Adipose tissue (tissue), 3 donors: ENCODE measurements around the gene CEP104. TPM values are rescaled to one million over a fixed set of nuclear protein-coding genes. Genes with fewer than 3 reads are reported as not detected.

Experiments
- H3K27ac ChIP-seq: one replicate; pipeline ENCODE4 v1.5.1; 2013; ENCODE audit warnings: low read depth, low read length
- WGBS, 3 donors: extraction: QIAGEN DNeasy Blood & Tissue Kit; methylation state at CpG; one replicate each; pipeline ENCODE4 v1.1.7; 2013; 5-methylcytosine and 5-hydroxymethylcytosine counted together
- polyA plus RNA-seq, 3 donors: library from polyadenylated mRNA; stranded (reverse); fragments of 200-250 nt; gene quantifications; one replicate each; pipeline ENCODE4 v1.2.3, GENCODE V29; 2013
- donor health status: healthy with polysubstance abuse.
- donor health status: Bipolar disorder and iron deficiency.
- donor health status: healthy.

CEP104 gene
- polyA plus RNA-seq, 3 donors: 7.4 to 10.3 (median 8.5) TPM

- no peak overlapping the region for H3K27ac ChIP-seq
- 93 to 98% (median 97%) methylated on average over 4 of the region's 4 CpGs for WGBS, 3 donors
Measured at GRCh38 chr1:3895951-3896325, 38.9 kb upstream of the CEP104 start.

GRCh38 chr1:3895279-3895950 lies 38.4 kb upstream of the CEP104 start:
- WGBS, 3 donors: 90 to 97% (median 94%) methylated on average over 13 of the region's 13 CpGs
- no peak overlapping the region for H3K27ac ChIP-seq

- no peak overlapping the region for H3K27ac ChIP-seq
- WGBS, 3 donors: 93 to 95% (median 93%) methylated on average over 17 of the region's 17 CpGs
Measured at GRCh38 chr1:3894626-3895278, 37.7 kb upstream of the CEP104 start.

- no peak overlapping the region for H3K27ac ChIP-seq
- WGBS, 3 donors: 80 to 83% (median 82%) methylated on average over 5 of the region's 5 CpGs
Measured at GRCh38 chr1:3893190-3893589, 36.2 kb upstream of the CEP104 start.

- 73 to 83% (median 76%) methylated on average over 14 of the region's 14 CpGs for WGBS, 3 donors
- H3K27ac ChIP-seq: no peak overlapping the region
Measured at GRCh38 chr1:3892748-3893147, 35.7 kb upstream of the CEP104 start.

- 78 to 90% (median 83%) methylated on average over 17 of the region's 17 CpGs for WGBS, 3 donors
- H3K27ac ChIP-seq: no peak overlapping the region
Measured at GRCh38 chr1:3891329-3891865, 34.4 kb upstream of the CEP104 start.

- no peak overlapping the region for H3K27ac ChIP-seq
- 67 to 78% (median 74%) methylated on average over 26 of the region's 26 CpGs for WGBS, 3 donors
Measured at GRCh38 chr1:3890389-3891328, 33.6 kb upstream of the CEP104 start.

GRCh38 chr1:3889936-3890335 lies 32.9 kb upstream of the CEP104 start:
- H3K27ac ChIP-seq: no peak overlapping the region
- 86 to 93% (median 86%) methylated on average over 14 of the region's 14 CpGs for WGBS, 3 donors

GRCh38 chr1:3888301-3888700 lies 31.3 kb upstream of the CEP104 start:
- WGBS, 3 donors: 89 to 93% (median 91%) methylated on average over 15 of the region's 15 CpGs
- no peak overlapping the region for H3K27ac ChIP-seq

GRCh38 chr1:3886691-3887090 lies 29.7 kb upstream of the CEP104 start:
- WGBS, 3 donors: 83 to 88% (median 88%) methylated on average over 8 of the region's 8 CpGs
- no peak overlapping the region for H3K27ac ChIP-seq

GRCh38 chr1:3886106-3886670 lies 29.2 kb upstream of the CEP104 start:
- WGBS, 3 donors: 86 to 91% (median 87%) methylated on average over 15 of the region's 15 CpGs

GRCh38 chr1:3885611-3886010 lies 28.6 kb upstream of the CEP104 start:
- no peak overlapping the region for H3K27ac ChIP-seq

More at GRCh38 chr1:3886106-3886670, 29.2 kb upstream of the CEP104 start:
- no peak overlapping the region for H3K27ac ChIP-seq

GRCh38 chr1:3884966-3885365 lies 28.0 kb upstream of the CEP104 start:
- no peak overlapping the region for H3K27ac ChIP-seq
- WGBS, 3 donors: 87 to 94% (median 92%) methylated on average over 13 of the region's 13 CpGs

More at GRCh38 chr1:3885611-3886010, 28.6 kb upstream of the CEP104 start:
- WGBS, 3 donors: 90 to 93% (median 91%) methylated on average over 7 of the region's 7 CpGs

- WGBS, 3 donors: 94 to 95% (median 95%) methylated on average over 18 of the region's 18 CpGs
- no peak overlapping the region for H3K27ac ChIP-seq
Measured at GRCh38 chr1:3883194-3883925, 26.3 kb upstream of the CEP104 start.

GRCh38 chr1:3881193-3881480 lies 24.1 kb upstream of the CEP104 start:
- no peak overlapping the region for H3K27ac ChIP-seq
- 62 to 96% (median 81%) methylated on average over 5 of the region's 5 CpGs for WGBS, 3 donors

- no peak overlapping the region for H3K27ac ChIP-seq
Measured at GRCh38 chr1:3880429-3881192, 23.6 kb upstream of the CEP104 start.

GRCh38 chr1:3879787-3880428 lies 22.9 kb upstream of the CEP104 start:
- 70 to 87% (median 82%) methylated on average over 9 of the region's 9 CpGs for WGBS, 3 donors
- no peak overlapping the region for H3K27ac ChIP-seq

More at GRCh38 chr1:3880429-3881192, 23.6 kb upstream of the CEP104 start:
- WGBS, 3 donors: 79 to 96% (median 81%) methylated on average over 20 of the region's 20 CpGs
